ENCODE results near the gene BTNL9.
"Not testable (repeated sequence)": the region's sequence is repeated elsewhere in the genome, so short reads cannot be mapped to it uniquely, and the experiment has no call there.

Gene BTNL9

GRCh38 chr5:181039931-181040630 is at the start of gene BTNL9:
Gene BTNL9, plus strand, starts transcription at chr5:181040266. Its CDS starts 5,224 bp downstream, at chr5:181045490.
- H3K9ac ChIP-seq (ENCODE audit: insufficient read length, low read depth) = no peak within 1 kb of the TSS
- no peaks in the 10 kb centered on the region for H3K9me3 ChIP-seq (ENCODE audit: insufficient read depth, low read length)
- no peaks in the 10 kb centered on the region for H3K27me3 ChIP-seq (ENCODE audit: insufficient read depth, insufficient read length)
- peaks cover 9% of the 10 kb centered on the region for H3K4me1 ChIP-seq (ENCODE audit: insufficient read depth, insufficient read length)
- no peak for TF ChIP-seq ZNF274 (IDR thresholded peaks at IDR 0.05; ENCODE audit: low read depth, low read length)
- no peak for TF ChIP-seq YY1 (IDR thresholded peaks at IDR 0.05; ENCODE audit: insufficient read depth, insufficient read length)
- no peak for TF ChIP-seq SUZ12 (IDR thresholded peaks at IDR 0.05; ENCODE audit: extremely low read depth, insufficient read depth, insufficient read length)
- H3K36me3 ChIP-seq (ENCODE audit: insufficient read depth, insufficient read length, low read length) = no peaks in the 10 kb centered on the region
- H3K4me3 ChIP-seq (ENCODE audit: insufficient read length, low read depth) = no peak within 1 kb of the TSS
- no peak for DNase-seq (ENCODE audit: low read depth, low spot score)

GRCh38 chr5:180990882-180991242 is 49.2 kb upstream of the BTNL9 start:
- Histone ChIP-seq H3K9ac (ENCODE audit: insufficient read length, low read depth) (no peak overlapping the region), H3K27me3 (ENCODE audit: insufficient read depth, insufficient read length) (no peaks in the 10 kb centered on the region), H3K4me1 (ENCODE audit: insufficient read depth, insufficient read length) (no peaks in the 10 kb centered on the region), H3K36me3 (ENCODE audit: insufficient read depth, insufficient read length, low read length) (no peaks in the 10 kb centered on the region), H3K4me3 (ENCODE audit: insufficient read length, low read depth) (no peak overlapping the region), H3K9me3 (ENCODE audit: insufficient read depth, low read length) (0 out of 2 replicates have a peak, but pooled peaks cover 4% of the 10 kb centered on the region)
- TF ChIP-seq ZNF274 (IDR thresholded peaks at IDR 0.05; ENCODE audit: low read depth, low read length) = no peak
- no peak for DNase-seq (ENCODE audit: low read depth, low spot score)

GRCh38 chr5:181001947-181002346 is 38.1 kb upstream of the BTNL9 start:
- Histone ChIP-seq H3K9ac (ENCODE audit: insufficient read length, low read depth) (no peak overlapping the region), H3K9me3 (ENCODE audit: insufficient read depth, low read length) (no peaks in the 10 kb centered on the region), H3K4me1 (ENCODE audit: insufficient read depth, insufficient read length) (no peaks in the 10 kb centered on the region), H3K36me3 (ENCODE audit: insufficient read depth, insufficient read length, low read length) (no peaks in the 10 kb centered on the region), H3K27me3 (ENCODE audit: insufficient read depth, insufficient read length) (no peaks in the 10 kb centered on the region), H3K4me3 (ENCODE audit: insufficient read length, low read depth) (no peak overlapping the region)
- no peak for DNase-seq (ENCODE audit: low read depth, low spot score)
- TF ChIP-seq ZNF274 (IDR thresholded peaks at IDR 0.05; ENCODE audit: low read depth, low read length) (no peak), SUZ12 (IDR thresholded peaks at IDR 0.05; ENCODE audit: extremely low read depth, insufficient read depth, insufficient read length) (no peak), YY1 (IDR thresholded peaks at IDR 0.05; ENCODE audit: insufficient read depth, insufficient read length) (no peak)

GRCh38 chr5:181005791-181006190 is 34.3 kb upstream of the BTNL9 start:
- no peaks in the 10 kb centered on the region for H3K36me3 ChIP-seq (ENCODE audit: insufficient read depth, insufficient read length, low read length)
- H3K27me3 ChIP-seq (ENCODE audit: insufficient read depth, insufficient read length) = no peaks in the 10 kb centered on the region
- no peak for DNase-seq (ENCODE audit: low read depth, low spot score)
- H3K9me3 ChIP-seq (ENCODE audit: insufficient read depth, low read length) = no peaks in the 10 kb centered on the region
- TF ChIP-seq ZNF274 (IDR thresholded peaks at IDR 0.05; ENCODE audit: low read depth, low read length) (no peak), YY1 (IDR thresholded peaks at IDR 0.05; ENCODE audit: insufficient read depth, insufficient read length) (no peak), SUZ12 (IDR thresholded peaks at IDR 0.05; ENCODE audit: extremely low read depth, insufficient read depth, insufficient read length) (no peak)
- H3K4me1 ChIP-seq (ENCODE audit: insufficient read depth, insufficient read length) = peaks cover 3% of the 10 kb centered on the region
- no peak overlapping the region for H3K9ac ChIP-seq (ENCODE audit: insufficient read length, low read depth)
- H3K4me3 ChIP-seq (ENCODE audit: insufficient read length, low read depth) = no peak overlapping the region

GRCh38 chr5:181008136-181008535 is 31.9 kb upstream of the BTNL9 start:
- no peak overlapping the region for H3K4me3 ChIP-seq (ENCODE audit: insufficient read length, low read depth)
- no peaks in the 10 kb centered on the region for H3K36me3 ChIP-seq (ENCODE audit: insufficient read depth, insufficient read length, low read length)
- no peaks in the 10 kb centered on the region for H3K9me3 ChIP-seq (ENCODE audit: insufficient read depth, low read length)
- TF ChIP-seq YY1 (IDR thresholded peaks at IDR 0.05; ENCODE audit: insufficient read depth, insufficient read length) = no peak
- no peak for TF ChIP-seq SUZ12 (IDR thresholded peaks at IDR 0.05; ENCODE audit: extremely low read depth, insufficient read depth, insufficient read length)
- TF ChIP-seq ZNF274 (IDR thresholded peaks at IDR 0.05; ENCODE audit: low read depth, low read length) = no peak
- no peak for DNase-seq (ENCODE audit: low read depth, low spot score)
- no peaks in the 10 kb centered on the region for H3K27me3 ChIP-seq (ENCODE audit: insufficient read depth, insufficient read length)
- H3K9ac ChIP-seq (ENCODE audit: insufficient read length, low read depth) = no peak overlapping the region
- H3K4me1 ChIP-seq (ENCODE audit: insufficient read depth, insufficient read length) = peaks cover 3% of the 10 kb centered on the region

GRCh38 chr5:181010018-181010417 is 30.0 kb upstream of the BTNL9 start:
- not testable (repeated sequence) for H3K4me1 ChIP-seq (ENCODE audit: insufficient read depth, insufficient read length); H3K4me3 ChIP-seq (ENCODE audit: insufficient read length, low read depth); DNase-seq (ENCODE audit: low read depth, low spot score); H3K9me3 ChIP-seq (ENCODE audit: insufficient read depth, low read length); H3K27me3 ChIP-seq (ENCODE audit: insufficient read depth, insufficient read length); H3K9ac ChIP-seq (ENCODE audit: insufficient read length, low read depth); H3K36me3 ChIP-seq (ENCODE audit: insufficient read depth, insufficient read length, low read length)

- not testable (repeated sequence) for H3K9me3 ChIP-seq (ENCODE audit: insufficient read depth, low read length); H3K4me3 ChIP-seq (ENCODE audit: insufficient read length, low read depth); H3K27me3 ChIP-seq (ENCODE audit: insufficient read depth, insufficient read length); H3K36me3 ChIP-seq (ENCODE audit: insufficient read depth, insufficient read length, low read length); H3K4me1 ChIP-seq (ENCODE audit: insufficient read depth, insufficient read length); H3K9ac ChIP-seq (ENCODE audit: insufficient read length, low read depth); DNase-seq (ENCODE audit: low read depth, low spot score)
These were observed 25.4 kb upstream of the BTNL9 start for GRCh38 chr5:181014654-181015053.

GRCh38 chr5:181017448-181017847 is 22.6 kb upstream of the BTNL9 start:
- DNase-seq (ENCODE audit: low read depth, low spot score); H3K27me3 ChIP-seq (ENCODE audit: insufficient read depth, insufficient read length); H3K4me1 ChIP-seq (ENCODE audit: insufficient read depth, insufficient read length); H3K4me3 ChIP-seq (ENCODE audit: insufficient read length, low read depth); H3K36me3 ChIP-seq (ENCODE audit: insufficient read depth, insufficient read length, low read length); H3K9ac ChIP-seq (ENCODE audit: insufficient read length, low read depth): not testable (repeated sequence)
- peaks cover 16% of the 10 kb centered on the region; the same call in 1 of the 2 replicates for H3K9me3 ChIP-seq (ENCODE audit: insufficient read depth, low read length)

Measured in NT2/D1 (cell line).